Measurements from ENCODE around the gene FOXQ1.
"Not testable (repeated sequence)": the region's sequence is repeated elsewhere in the genome, so short reads cannot be mapped to it uniquely, and the experiment has no call there.

FOXQ1 gene

DNA sequence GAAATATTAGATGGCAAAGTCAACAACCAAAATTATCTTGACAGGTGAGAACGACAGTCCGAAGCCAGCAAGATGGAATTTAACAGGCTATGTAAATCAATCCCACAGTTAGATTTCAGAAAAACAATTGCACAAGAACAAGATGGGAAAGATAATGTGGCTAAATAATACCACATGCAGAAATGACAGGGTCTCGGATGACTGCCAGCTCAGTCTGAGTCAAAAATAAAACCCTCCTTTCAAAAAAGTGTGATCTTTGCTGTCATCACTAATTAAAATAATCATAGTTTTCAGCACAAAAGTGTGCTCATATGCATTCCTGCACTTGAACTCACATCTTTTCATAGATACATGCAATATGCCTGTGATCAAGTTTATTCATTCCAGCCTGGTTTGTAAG lies 25.9 kb downstream of the FOXQ1 start:
- no peak for TF ChIP-seq CTCF (IDR thresholded peaks at IDR 0.05; ENCODE audit: low read depth, low read length, missing control alignments)
- no peak for DNase-seq (ENCODE audit: extremely low read depth, low read depth)
- no peak overlapping the region for H3K4me3 ChIP-seq (replicated peaks; ENCODE audit: low read depth, low read length)

GRCh38 chr6:1346101-1346500 lies 34.2 kb downstream of the FOXQ1 start:
- DNase-seq (ENCODE audit: extremely low read depth, low read depth): no peak
- TF ChIP-seq CTCF (IDR thresholded peaks at IDR 0.05; ENCODE audit: low read depth, low read length, missing control alignments): no peak
- no peak overlapping the region for H3K4me3 ChIP-seq (replicated peaks; ENCODE audit: low read depth, low read length)

- DNase-seq (ENCODE audit: extremely low read depth, low read depth): no peak
- H3K4me3 ChIP-seq (replicated peaks; ENCODE audit: low read depth, low read length): no peak overlapping the region
- no peak for TF ChIP-seq CTCF (IDR thresholded peaks at IDR 0.05; ENCODE audit: low read depth, low read length, missing control alignments)
Measured at GRCh38 chr6:1346558-1347091, 34.7 kb downstream of the FOXQ1 start.

DNA sequence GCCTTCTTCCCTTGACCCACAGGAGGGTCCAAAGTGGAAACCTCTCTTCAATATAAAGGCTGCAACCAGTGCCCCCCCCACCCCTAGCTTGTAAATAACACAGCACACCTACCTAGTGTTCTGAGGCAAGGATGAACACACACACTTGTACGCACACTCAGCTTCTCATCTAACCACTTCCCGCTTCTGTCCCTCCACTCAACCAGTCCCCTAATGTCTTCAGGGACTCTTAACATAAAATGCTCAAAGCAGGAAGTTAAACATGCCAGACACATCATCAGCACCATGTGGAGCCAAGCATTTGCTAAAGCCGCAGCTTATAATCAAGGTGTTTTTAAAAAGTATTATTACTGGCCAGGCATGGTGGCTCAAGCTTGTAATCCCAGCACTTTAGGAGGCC lies 35.3 kb downstream of the FOXQ1 start:
- no peak for DNase-seq (ENCODE audit: extremely low read depth, low read depth)
- no peak for TF ChIP-seq CTCF (IDR thresholded peaks at IDR 0.05; ENCODE audit: low read depth, low read length, missing control alignments)
- H3K4me3 ChIP-seq (replicated peaks; ENCODE audit: low read depth, low read length): no peak overlapping the region

- TF ChIP-seq CTCF (IDR thresholded peaks at IDR 0.05; ENCODE audit: low read depth, low read length, missing control alignments): no peak
- DNase-seq (ENCODE audit: extremely low read depth, low read depth): no peak
Measured at GRCh38 chr6:1348675-1349074, 36.8 kb downstream of the FOXQ1 start.

GRCh38 chr6:1349655-1350054 lies 37.8 kb downstream of the FOXQ1 start:
- no peak overlapping the region for H3K4me3 ChIP-seq (replicated peaks; ENCODE audit: low read depth, low read length)
- TF ChIP-seq CTCF (IDR thresholded peaks at IDR 0.05; ENCODE audit: low read depth, low read length, missing control alignments): no peak
- DNase-seq (ENCODE audit: extremely low read depth, low read depth): no peak

More at GRCh38 chr6:1348675-1349074, 36.8 kb downstream of the FOXQ1 start:
- H3K4me3 ChIP-seq (replicated peaks; ENCODE audit: low read depth, low read length): no peak overlapping the region

DNA sequence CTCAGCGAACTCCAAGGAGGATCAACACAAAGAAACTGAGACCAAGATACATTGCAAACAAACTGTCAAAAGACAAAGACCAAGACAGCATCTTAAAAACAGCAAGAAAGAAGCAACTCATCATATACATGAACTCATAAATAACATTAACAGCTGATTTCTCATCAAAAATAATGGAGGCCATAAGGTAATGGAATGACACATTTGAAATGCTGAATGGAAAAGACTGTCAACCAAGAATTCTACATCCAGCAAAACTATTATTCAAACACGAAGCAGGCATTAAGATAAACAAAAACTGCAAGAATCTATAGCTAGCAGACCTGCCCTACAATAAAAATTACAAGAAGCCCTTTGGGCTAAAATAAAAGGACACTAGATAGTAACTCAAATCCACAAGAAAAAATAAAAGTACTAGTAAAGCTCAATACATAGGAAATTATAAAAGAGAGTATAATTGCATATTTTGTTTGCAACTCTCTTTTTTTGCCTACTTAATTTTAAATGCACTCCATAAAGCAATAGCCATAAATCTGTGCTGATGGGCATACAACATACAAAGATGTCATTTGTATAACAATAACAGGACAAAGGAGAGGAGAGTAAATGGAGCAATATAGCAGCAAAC lies 39.6 kb downstream of the FOXQ1 start:
- H3K4me3 ChIP-seq (replicated peaks; ENCODE audit: low read depth, low read length): no peak overlapping the region
- TF ChIP-seq CTCF (IDR thresholded peaks at IDR 0.05; ENCODE audit: low read depth, low read length, missing control alignments): no peak
- no peak for DNase-seq (ENCODE audit: extremely low read depth, low read depth)

- not testable (repeated sequence) for H3K4me3 ChIP-seq (replicated peaks; ENCODE audit: low read depth, low read length); DNase-seq (ENCODE audit: extremely low read depth, low read depth)
Measured at GRCh38 chr6:1355068-1355467, 43.2 kb downstream of the FOXQ1 start.

- not testable (repeated sequence) for DNase-seq (ENCODE audit: extremely low read depth, low read depth); H3K4me3 ChIP-seq (replicated peaks; ENCODE audit: low read depth, low read length)
Measured at GRCh38 chr6:1361717-1362116, 49.8 kb downstream of the FOXQ1 start.

Data from HFF-Myc (cell line).